ENCODE data around the gene ANTXR1. TPM values are rescaled to one million over a fixed set of nuclear protein-coding genes. Genes with fewer than 3 reads are reported as not detected.

Gene ANTXR1
- total RNA-seq, 1 donor from 2014 or later: not detected

DNA sequence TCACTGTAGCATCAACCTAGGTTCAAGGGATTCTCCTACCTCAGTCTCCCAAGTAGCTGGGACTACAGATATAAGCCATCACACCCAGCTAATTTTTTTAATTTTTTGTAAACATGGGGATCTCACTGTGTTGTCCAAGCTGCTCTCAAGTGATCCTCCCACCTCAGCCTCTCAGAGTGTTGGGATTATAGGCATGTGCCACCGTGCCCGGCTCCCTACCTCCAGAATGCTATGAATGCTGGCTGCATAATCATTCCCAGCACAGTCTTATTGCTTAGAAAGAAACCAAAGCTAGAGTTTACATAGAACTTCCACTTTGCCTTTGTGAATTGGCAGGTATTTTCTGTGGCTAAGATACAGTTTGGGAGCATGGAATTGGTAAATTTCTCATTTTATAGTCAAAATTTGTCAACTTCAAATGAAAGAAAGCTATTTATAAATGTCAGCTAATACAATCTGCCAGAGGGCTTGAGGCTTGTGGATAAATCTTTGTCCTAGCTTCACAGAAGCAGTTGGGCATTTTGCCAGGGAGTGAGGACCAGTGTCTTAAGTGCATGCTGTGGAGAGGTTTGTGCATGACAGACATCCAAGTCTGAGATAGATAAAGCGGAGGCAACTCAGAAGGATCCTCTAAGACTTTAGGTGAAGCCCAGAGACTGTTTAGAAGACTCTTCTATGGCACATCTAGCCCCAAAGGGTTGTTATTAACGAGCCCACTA is 175.4 kb downstream of the ANTXR1 start:
- intact Hi-C loops (cut with micrococcal nuclease): no loop called here
- Mint-ChIP-seq H3K27ac (no peak overlapping the region), H3K4me1 (no peaks in the 10 kb centered on the region), H3K27me3 (peaks cover 16% of the 10 kb centered on the region), H3K9me3 (no peaks in the 10 kb centered on the region), H3K4me3 (no peak overlapping the region), H3K36me3 (ENCODE audit: low read depth) (no peaks in the 10 kb centered on the region)
- ChIA-PET CTCF (no interaction called here), POLR2A (no interaction called here)
- no peak for TF ChIP-seq CTCF (IDR thresholded peaks at IDR 0.05)
- DNase-seq: no peak
- no peak for ATAC-seq (ENCODE audit: low read depth)

GRCh38 chr2:69190743-69191404 is 177.9 kb downstream of the ANTXR1 start:
- Mint-ChIP-seq H3K27ac (no peak overlapping the region), H3K27me3 (peaks cover 16% of the 10 kb centered on the region), H3K36me3 (ENCODE audit: low read depth) (no peaks in the 10 kb centered on the region), H3K4me1 (no peaks in the 10 kb centered on the region), H3K9me3 (no peaks in the 10 kb centered on the region), H3K4me3 (no peak overlapping the region)
- intact Hi-C loops (cut with micrococcal nuclease): no loop called here
- ChIA-PET POLR2A (no interaction called here), CTCF (no interaction called here)
- TF ChIP-seq CTCF (IDR thresholded peaks at IDR 0.05): no peak
- ATAC-seq (ENCODE audit: low read depth) (no peak), DNase-seq (no peak)

GRCh38 chr2:69191634-69192033 is 178.7 kb downstream of the ANTXR1 start:
- no peaks in the 10 kb centered on the region for H3K4me1 Mint-ChIP-seq
- no peak for TF ChIP-seq CTCF (IDR thresholded peaks at IDR 0.05)
- ATAC-seq (ENCODE audit: low read depth) (no peak), DNase-seq (no peak)
- POLR2A ChIA-PET: no interaction called here
- no peaks in the 10 kb centered on the region for H3K36me3 Mint-ChIP-seq (ENCODE audit: low read depth)
- H3K4me3 Mint-ChIP-seq: no peak overlapping the region
- intact Hi-C loops (cut with micrococcal nuclease): no loop called here
- H3K27ac Mint-ChIP-seq: no peak overlapping the region
- H3K9me3 Mint-ChIP-seq: no peaks in the 10 kb centered on the region
- H3K27me3 Mint-ChIP-seq: peaks cover 16% of the 10 kb centered on the region
- CTCF ChIA-PET: no interaction called here

DNA sequence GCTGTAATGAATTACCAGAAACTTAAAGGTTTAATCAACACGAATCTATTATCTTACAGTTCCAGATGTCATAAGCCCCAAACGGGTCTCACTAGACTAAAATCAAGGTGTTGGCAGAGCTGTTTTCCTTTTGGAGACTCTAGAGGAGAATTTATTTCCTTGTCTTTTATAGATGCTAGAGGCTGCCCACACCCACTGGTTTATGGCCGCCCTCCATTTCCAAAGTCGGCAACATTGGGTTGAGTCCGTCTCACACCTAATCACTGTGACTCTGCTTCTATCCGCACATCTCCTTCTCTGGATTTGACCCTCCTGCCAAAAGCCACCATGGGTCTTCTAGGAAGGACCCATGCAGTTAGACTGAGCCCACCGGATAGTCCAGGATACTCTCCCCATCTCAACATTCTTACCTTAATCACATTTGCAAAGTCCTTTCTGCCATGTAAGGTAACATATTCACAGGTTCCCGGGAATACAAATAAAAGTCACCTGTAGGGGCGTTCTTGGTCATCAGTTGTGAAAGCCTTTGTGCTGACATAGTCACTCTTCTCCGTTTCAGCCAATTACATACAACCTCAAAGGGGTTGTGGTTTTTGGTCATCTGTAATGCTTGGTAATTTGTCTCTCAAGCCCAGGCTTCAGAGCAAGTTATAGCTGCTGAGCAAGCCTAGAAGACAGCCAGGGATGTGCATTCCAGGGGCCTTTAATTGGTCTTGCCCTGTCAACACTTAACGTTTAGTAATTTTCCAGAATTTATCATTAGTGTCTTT is 179.4 kb downstream of the ANTXR1 start:
- intact Hi-C loops (cut with micrococcal nuclease): no loop called here

More for the DNA sequence above, 179.4 kb downstream of the ANTXR1 start:
- ATAC-seq (ENCODE audit: low read depth) (no peak), DNase-seq (no peak)
- peaks cover 11% of the 10 kb centered on the region for H3K27me3 Mint-ChIP-seq
- no peak overlapping the region for H3K4me3 Mint-ChIP-seq
- ChIA-PET CTCF (no interaction called here), POLR2A (no interaction called here)
- H3K36me3 Mint-ChIP-seq (ENCODE audit: low read depth): no peaks in the 10 kb centered on the region
- H3K9me3 Mint-ChIP-seq: no peaks in the 10 kb centered on the region
- H3K4me1 Mint-ChIP-seq: no peaks in the 10 kb centered on the region
- H3K27ac Mint-ChIP-seq: no peak overlapping the region
- TF ChIP-seq CTCF (IDR thresholded peaks at IDR 0.05): no peak

Measured in activated B cell treated with CpG ODN at 0.5 μM for 24 hours (primary cell).